K562 (cell line): Measurements from ENCODE around the gene BACE2. TPM values are rescaled to one million over a fixed set of nuclear protein-coding genes. Genes with fewer than 3 reads are reported as not detected.

Experiments used
- ATAC-seq: fragments of 200-7000 bp; cut with Tn5 transposase; 3 replicates; pipeline ENCODE4 v1.9.1; 2020; ENCODE audit warnings: moderate library complexity
- BruUV-seq: library from RNA; stranded (reverse); fragments of 400-500 nt; replicated peaks from 2 replicates; lab custom pipeline; 2021; lab: Mats Ljungman, UMichigan
- CTCF ChIA-PET: fragments of 300-600 bp; formaldehyde crosslinking; extraction: SDS; loops from one replicate; lab custom pipeline; 2021; ENCODE audit warnings: low intra/inter-chr PET ratio; lab: Yijun Ruan, JAX
- POLR2A ChIA-PET: fragments of 300-600, 350-650 bp; sonication (Branson Sonifier 250); formaldehyde crosslinking; extraction: SDS; loops from one replicate; lab custom pipeline; 2021; ENCODE audit warnings: antibody characterized with exemption, inconsistent platforms; lab: Yijun Ruan, JAX
- DNase-seq, 4 experiments: peaks; one replicate each; pipeline versions ENCODE4 v3.0.0 to v3.0.0-alpha.2; 2011 to 2018; ENCODE audit warnings: low spot score in 3 of 4, mixed read lengths in 3 of 4; ENCODE audit errors: extremely low read depth in 1 of 4
- FAIRE-seq: peaks from 2 replicates; lab custom pipeline; 2011; peaks lifted over from hg19 to GRCh38; lab: Jason Lieb, UNC
- H2AFZ ChIP-seq: 2 replicates; pipeline ENCODE4 v1.6.0; 2011; ENCODE audit warnings: low read depth, low read length, control low read depth, inconsistent platforms
- H3K27ac ChIP-seq: fragments of 200-600 bp; 3 replicates; pipeline ENCODE4 v1.8.0; 2011; ENCODE audit warnings: low read depth, mild to moderate bottlenecking, control low read depth, inconsistent platforms, low read length, moderate library complexity, mixed read lengths; ENCODE audit errors: extremely low read depth
- H3K27me3 ChIP-seq, 2 experiments: fragments of 300-600 bp in 1 of 2; 2 replicates in 1 of 2; 3 replicates in 1 of 2; pipeline versions ENCODE4 v1.6.0 to v1.8.0; 2011; ENCODE audit warnings: inconsistent platforms in 2 of 2, low read length in 2 of 2, mild to moderate bottlenecking in 1 of 2, mixed read lengths in 1 of 2, moderate library complexity in 1 of 2; ENCODE audit not compliant: control insufficient read depth in 2 of 2, insufficient read depth in 2 of 2
- H3K36me3 ChIP-seq: fragments of 300-600 bp; 3 replicates; pipeline ENCODE4 v1.8.0; 2011; ENCODE audit warnings: mild to moderate bottlenecking, low read length, inconsistent platforms; ENCODE audit not compliant: control insufficient read depth, insufficient read depth
- H3K4me1 ChIP-seq, 2 experiments: fragments of 200-600 bp in 1 of 2; replicated peaks in 1 of 2; 2 replicates in 1 of 2; 3 replicates in 1 of 2; pipeline versions ENCODE4 v1.5.1 to v1.8.0; 2011; ENCODE audit warnings: inconsistent platforms in 2 of 2, low read length in 2 of 2, mild to moderate bottlenecking in 1 of 2, mixed read lengths in 1 of 2, moderate library complexity in 1 of 2; ENCODE audit not compliant: control insufficient read depth in 2 of 2, insufficient read depth in 2 of 2
- H3K4me2 ChIP-seq: 2 replicates; pipeline ENCODE4 v1.6.1; 2011; ENCODE audit warnings: low read length, control low read depth, inconsistent platforms, mixed read lengths; ENCODE audit not compliant: insufficient read depth
- H3K4me3 ChIP-seq: fragments of 200-600 bp; sonication (generic), shearing (Covaris generic); 2 replicates; pipeline ENCODE4 v1.5.1; 2016; ENCODE audit warnings: control low read depth, inconsistent platforms
- H3K79me2 ChIP-seq: fragments of 200-600 bp; 3 replicates; pipeline ENCODE4 v1.8.0; 2011; ENCODE audit warnings: low read length, inconsistent platforms; ENCODE audit not compliant: control insufficient read depth, insufficient read depth
- H3K9ac ChIP-seq, 2 experiments: 2 replicates each; pipeline versions ENCODE4 v1.6.0 to v1.6.1; 2011; ENCODE audit warnings: low read depth in 2 of 2, low read length in 2 of 2, control low read depth in 1 of 2, inconsistent platforms in 1 of 2, mild to moderate bottlenecking in 1 of 2, mixed read lengths in 1 of 2; ENCODE audit not compliant: insufficient read depth in 1 of 2
- H3K9me1 ChIP-seq: one replicate; pipeline ENCODE4 v1.6.0; 2011; ENCODE audit warnings: inconsistent platforms, mild to moderate bottlenecking, low read length, moderate library complexity; ENCODE audit not compliant: control insufficient read depth, insufficient read depth
- H3K9me3 ChIP-seq: replicated peaks from 2 replicates; pipeline ENCODE4 v1.5.1; 2011; ENCODE audit warnings: low read depth, low read length, inconsistent platforms; ENCODE audit not compliant: control insufficient read depth, insufficient read depth
- H4K20me1 ChIP-seq: replicated peaks from 2 replicates; pipeline ENCODE4 v1.6.1; 2011; ENCODE audit warnings: low read length, inconsistent platforms, mixed read lengths; ENCODE audit not compliant: control insufficient read depth, insufficient read depth
- HDAC2 ChIP-seq: fragments of 450-650 bp; IDR thresholded peaks from 2 replicates; pipeline ENCODE4 v1.6.1; 2016; ENCODE audit warnings: mild to moderate bottlenecking
- HDAC8 ChIP-seq: fragments of 450-650 bp; IDR thresholded peaks from 2 replicates; pipeline ENCODE4 v1.6.1; 2016; ENCODE audit warnings: mild to moderate bottlenecking, missing genetic modification characterization, moderate library complexity, missing compliant biosample characterization
- IFI16 ChIP-seq: fragments of 250-450 bp; sonication (Bioruptor Pico); IDR thresholded peaks from 2 replicates; pipeline ENCODE4 v2.1.2; 2022; ENCODE audit warnings: mild to moderate bottlenecking, inconsistent platforms
- ILK ChIP-seq: fragments of 450-650 bp; IDR thresholded peaks from 2 replicates; pipeline ENCODE4 v1.6.1; 2016; ENCODE audit warnings: missing genetic modification characterization, low read depth, mild to moderate bottlenecking, missing compliant biosample characterization, moderate library complexity, borderline replicate concordance
- NCOA6 ChIP-seq: fragments of 450-650 bp; IDR thresholded peaks from 2 replicates; pipeline ENCODE4 v1.6.1; 2017; ENCODE audit warnings: mild to moderate bottlenecking
- RBM22 ChIP-seq: fragments of 200-400 bp; formaldehyde crosslinking; IDR thresholded peaks from 2 replicates; pipeline ENCODE4 v1.6.1; 2018; ENCODE audit warnings: low read length, low read depth; ENCODE audit not compliant: poor library complexity, severe bottlenecking
- TFE3 ChIP-seq: fragments of 450-650 bp; formaldehyde crosslinking; IDR thresholded peaks from 2 replicates; pipeline ENCODE4 v1.4.0; 2020; ENCODE audit warnings: mild to moderate bottlenecking, mixed read lengths
- ZNF280B ChIP-seq: fragments of 250-450 bp; sonication (Bioruptor Pico); IDR thresholded peaks from 2 replicates; pipeline ENCODE4 v1.5.1; 2021; ENCODE audit warnings: mild to moderate bottlenecking
- ZNF445 ChIP-seq: fragments of 250-450 bp; sonication (Bioruptor Pico); IDR thresholded peaks from 2 replicates; pipeline ENCODE4 v1.4.0; 2020; ENCODE audit warnings: low read depth, mild to moderate bottlenecking, moderate library complexity
- ZNF507 ChIP-seq: conservative IDR thresholded peaks from 2 replicates; pipeline ENCODE4 v1.6.1; 2017; ENCODE audit warnings: missing genetic modification characterization, missing compliant biosample characterization
- ZNF644 ChIP-seq: fragments of 200-800 bp; sonication (Bioruptor generic); IDR thresholded peaks from 2 replicates; pipeline ENCODE4 v1.6.1; 2016; ENCODE audit warnings: low read depth, missing genetic modification characterization, missing compliant biosample characterization
- WGBS: fragments of 100-300 bp; shearing (Covaris generic); methylation state at CpG from one replicate; pipeline ENCODE4 v1.1.6; 2016; ENCODE audit warnings: low coverage, mixed read lengths; ENCODE audit not compliant: insufficient coverage; ENCODE audit errors: missing lambda C conversion rate; 5-methylcytosine and 5-hydroxymethylcytosine counted together
- in situ Hi-C: fragments of 300-500 bp; cut with MboI; formaldehyde crosslinking; loops from 4 replicates; pipeline ENCODE4 v1.15.0; 2018; ENCODE audit warnings: inconsistent platforms, mixed read lengths
- intact Hi-C: fragments of 100-400 bp; cut with micrococcal nuclease; formaldehyde crosslinking; loops from 2 replicates; pipeline ENCODE4 v1.14.2; 2022
- polyA plus RNA-seq, 8 experiments: library from polyadenylated mRNA; depleted of rRNA in 4 of 8; stranded (reverse) in 5 of 8; unstranded in 3 of 8; fragments of >200 nt; fragmentation: Nextera tagmentation in 2 of 8; fragmentation: Illumina TruSeq in 1 of 8; extraction: Ambion mirVana in 2 of 8; extraction: Trizol in 1 of 8; gene quantifications; 2 replicates each; pipeline versions ENCODE4 v1.2.1 to v1.2.3, GENCODE V29; 2011 to 2014; ENCODE audit warnings: inconsistent platforms in 1 of 8, missing spikeins in 1 of 8
- total RNA-seq, 7 experiments: library from RNA; depleted of rRNA in 6 of 7; stranded (reverse); fragments of >200 nt in 6 of 7; fragmentation: Illumina TruSeq in 2 of 7; extraction: Trizol in 2 of 7; gene quantifications; 2 replicates each; pipeline versions ENCODE4 v1.2.1 to v1.2.3, GENCODE V29; 2011 to 2021; ENCODE audit warnings: low replicate concordance in 1 of 7

BACE2 gene
- total and polyA plus RNA-seq, 9 of the 15 experiments (the other 6 are each of a cell fraction or from before 2014, with no cell fraction given) = 0.05 to 0.24 (median 0.15) TPM; not detected in 2

- no peaks in the 10 kb centered on the region for H3K79me2 ChIP-seq
- ATAC-seq (no peak), FAIRE-seq (no peak)
- H3K4me1 ChIP-seq = peaks cover 0 to 16% of the 10 kb centered on the region in 2 experiments; a peak in 1 of 5 replicates
- H3K9me1 ChIP-seq = no peaks in the 10 kb centered on the region
- no peak overlapping the region for H3K4me3 ChIP-seq
- BruUV-seq = no TSS peak
- in situ Hi-C loops = no loop called here
- H3K9me3 ChIP-seq = no peaks in the 10 kb centered on the region
- no peak for TF ChIP-seq NCOA6
- TF ChIP-seq, all 486 proteins: peak for 0
- Histone ChIP-seq H3K27me3 (peaks cover 0 to 4% of the 10 kb centered on the region in 2 experiments; a peak in 2 of 5 replicates), H3K27ac (no peak overlapping the region), H4K20me1 (no peaks in the 10 kb centered on the region), H3K9ac (no peak overlapping the region), H3K4me2 (no peak overlapping the region), H2AFZ (no peak overlapping the region), H3K36me3 (no peaks in the 10 kb centered on the region)
- DNase-seq = no peak
- ChIA-PET POLR2A (interaction anchor here (0.6 kb wide), 1 partner anchor 31 kb away, joined by 3 read pairs; no protein-coding TSS in a partner anchor), CTCF (no interaction called here)
- intact Hi-C loops = no loop called here
- WGBS = 20% methylated on average over 11 of the region's 14 CpGs
Observed at GRCh38 chr21:41166884-41167283, 1.1 kb upstream of the BACE2 start.

GRCh38 chr21:41168391-41169257, 664 bp downstream of the BACE2 start:
- in situ Hi-C loops (no loop called here), intact Hi-C loops (no loop called here)
- H3K36me3 ChIP-seq = no peaks in the 10 kb centered on the region
- no peaks in the 10 kb centered on the region for H3K9me3 ChIP-seq
- BruUV-seq = no TSS peak
- ChIA-PET POLR2A (no interaction called here), CTCF (interaction anchor here (0.6 kb wide), 1 partner anchor 20 kb away, joined by 3 read pairs; no protein-coding TSS in a partner anchor)
- FAIRE-seq (no peak), ATAC-seq (no peak), DNase-seq (no peak)
- peaks cover 0 to 16% of the 10 kb centered on the region in 2 experiments; a peak in 1 of 5 replicates for H3K4me1 ChIP-seq
- no peak overlapping the region for H3K9ac ChIP-seq
- H3K4me3 ChIP-seq = no peak overlapping the region
- H3K27ac ChIP-seq = no peak overlapping the region
- no peaks in the 10 kb centered on the region; a peak in 2 of 5 replicates for H3K27me3 ChIP-seq
- WGBS = 20% methylated on average over 44 of the region's 75 CpGs
- H3K4me2 ChIP-seq = no peak overlapping the region
- no peaks in the 10 kb centered on the region for H3K9me1 ChIP-seq
- no peaks in the 10 kb centered on the region for H3K79me2 ChIP-seq
- no peaks in the 10 kb centered on the region for H4K20me1 ChIP-seq
- H2AFZ ChIP-seq = no peak overlapping the region
- TF ChIP-seq ZNF507 (no peak), ILK (tag) (no peak), TFE3 (CRISPR knock-in tag) (no peak), ZNF644 (tag) (no peak), ZNF280B (CRISPR knock-in tag) (no peak), IFI16 (CRISPR knock-in tag) (no peak), HDAC8 (tag) (no peak), HDAC2 (no peak), RBM22 (no peak), ZNF445 (no peak)
